Stomach (tissue), 4 donors: ENCODE data around the gene CRYZL1.

Experiments
- EP300 ChIP-seq: sonication (generic); formaldehyde crosslinking; IDR thresholded peaks from one replicate; pipeline ENCODE4 v1.6.1; 2017; ENCODE audit warnings: antibody characterized with exemption
- POLR2A ChIP-seq, 4 donors: fragments of 450-650 bp; IDR thresholded peaks; one replicate each; pipeline ENCODE4 v1.6.1; 2016; ENCODE audit warnings: antibody characterized with exemption in 4 of 4, control low read depth in 2 of 4, mild to moderate bottlenecking in 1 of 4, moderate library complexity in 1 of 4
- TF ChIP-seq, protein P1 (sequence below), 7 experiments: fragments of 450-650 bp in 4 of 7; fragments of 200-600 bp in 3 of 7; sonication (generic) in 3 of 7; IDR thresholded peaks; one replicate each; pipeline ENCODE4 v1.5.1; 2016 to 2019; ENCODE audit warnings: antibody characterized with exemption in 7 of 7, control low read depth in 2 of 7, mild to moderate bottlenecking in 1 of 7

GRCh38 chr21:33662046-33662445 is 20.5 kb upstream of the CRYZL1 start:
- no peak for TF ChIP-seq EP300
- TF ChIP-seq, protein P1, sequence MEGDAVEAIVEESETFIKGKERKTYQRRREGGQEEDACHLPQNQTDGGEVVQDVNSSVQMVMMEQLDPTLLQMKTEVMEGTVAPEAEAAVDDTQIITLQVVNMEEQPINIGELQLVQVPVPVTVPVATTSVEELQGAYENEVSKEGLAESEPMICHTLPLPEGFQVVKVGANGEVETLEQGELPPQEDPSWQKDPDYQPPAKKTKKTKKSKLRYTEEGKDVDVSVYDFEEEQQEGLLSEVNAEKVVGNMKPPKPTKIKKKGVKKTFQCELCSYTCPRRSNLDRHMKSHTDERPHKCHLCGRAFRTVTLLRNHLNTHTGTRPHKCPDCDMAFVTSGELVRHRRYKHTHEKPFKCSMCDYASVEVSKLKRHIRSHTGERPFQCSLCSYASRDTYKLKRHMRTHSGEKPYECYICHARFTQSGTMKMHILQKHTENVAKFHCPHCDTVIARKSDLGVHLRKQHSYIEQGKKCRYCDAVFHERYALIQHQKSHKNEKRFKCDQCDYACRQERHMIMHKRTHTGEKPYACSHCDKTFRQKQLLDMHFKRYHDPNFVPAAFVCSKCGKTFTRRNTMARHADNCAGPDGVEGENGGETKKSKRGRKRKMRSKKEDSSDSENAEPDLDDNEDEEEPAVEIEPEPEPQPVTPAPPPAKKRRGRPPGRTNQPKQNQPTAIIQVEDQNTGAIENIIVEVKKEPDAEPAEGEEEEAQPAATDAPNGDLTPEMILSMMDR (IDR thresholded peaks at IDR 0.05): no peak
- no peak for TF ChIP-seq POLR2A (IDR thresholded peaks at IDR 0.05)
